Right atrium auricular region (tissue), 2 donors: ENCODE measurements around the gene WDR20. TPM values are rescaled to one million over a fixed set of nuclear protein-coding genes. Genes with fewer than 3 reads are reported as not detected.

Experiments used
- DNase-seq: peaks from one replicate; pipeline ENCODE4 v3.0.0-alpha.2; 2019; ENCODE audit warnings: low spot score
- H3K27ac ChIP-seq, 2 donors: fragments of 200-600 bp; sonication (generic); 1 replicate in 1 of 2; 2 replicates in 1 of 2; pipeline ENCODE4 v1.5.1; 2016 to 2019
- H3K27me3 ChIP-seq, 2 donors: fragments of 200-600 bp; sonication (generic); one replicate each; pipeline versions ENCODE4 v1.5.1 to v1.6.0; 2017 to 2019
- H3K36me3 ChIP-seq: fragments of 200-600 bp; sonication (generic); one replicate; pipeline ENCODE4 v1.5.1; 2016
- H3K4me1 ChIP-seq, 2 donors: fragments of 200-600 bp; sonication (generic); one replicate each; pipeline versions ENCODE4 v1.5.1 to v1.6.0; 2017 to 2019
- H3K4me3 ChIP-seq, 2 donors: fragments of 200-600 bp; sonication (generic); 1 replicate in 1 of 2; 2 replicates in 1 of 2; pipeline ENCODE4 v1.5.1; 2017 to 2019; ENCODE audit warnings: mild to moderate bottlenecking in 1 of 2, moderate library complexity in 1 of 2
- H3K9me3 ChIP-seq, 2 donors: fragments of 200-600 bp; sonication (generic); one replicate each; pipeline ENCODE4 v1.5.1; 2019
- total RNA-seq, 2 donors: library from RNA; depleted of rRNA; stranded (reverse); fragments of >200 nt; gene quantifications; one replicate each; pipeline ENCODE4 v1.1.0, GENCODE V29; 2016
- TF ChIP-seq, protein P1 (sequence below), 2 donors: fragments of 200-600 bp; sonication (generic); IDR thresholded peaks; one replicate each; pipeline ENCODE4 v1.5.1; 2019; ENCODE audit warnings: antibody characterized with exemption in 2 of 2

Gene WDR20
- total RNA-seq, 2 donors from 2014 or later, result 16.0 to 20.1 TPM

DNA sequence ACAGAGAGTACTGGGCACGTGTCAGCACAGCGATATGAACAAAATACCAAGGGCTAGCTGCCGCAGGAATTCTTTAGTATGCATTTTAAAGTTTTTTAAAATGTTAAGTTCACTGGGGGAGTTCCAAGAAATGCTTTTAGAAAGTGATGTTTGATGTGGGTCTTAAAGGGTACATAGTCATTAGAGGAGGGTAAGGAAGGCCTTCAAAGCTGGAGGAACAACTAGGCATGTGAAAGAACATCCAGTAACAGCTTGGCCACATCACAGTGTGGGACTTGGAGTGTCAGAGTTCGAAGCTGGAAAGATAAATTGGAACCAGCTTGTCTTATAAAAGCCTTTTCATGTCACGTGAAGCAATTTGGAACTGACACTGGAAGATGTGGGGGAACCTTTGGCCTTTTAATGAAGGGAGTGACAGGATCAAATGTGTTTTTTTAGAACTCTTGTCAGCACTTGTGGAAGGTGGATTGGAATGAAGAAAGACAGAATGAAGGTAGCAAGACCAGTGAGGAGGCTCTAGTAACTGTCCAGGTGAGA is 57.7 kb downstream of the WDR20 start:
- H3K4me3 ChIP-seq, result no peak overlapping the region
- DNase-seq, result no peak
- no peaks in the 10 kb centered on the region for H3K27me3 ChIP-seq
- H3K36me3 ChIP-seq, result peaks cover 35% of the 10 kb centered on the region
- peaks cover 0 to 17% of the 10 kb centered on the region in 2 donors for H3K4me1 ChIP-seq
- H3K9me3 ChIP-seq, result no peaks in the 10 kb centered on the region
- no peak overlapping the region for H3K27ac ChIP-seq
- TF ChIP-seq, protein P1, sequence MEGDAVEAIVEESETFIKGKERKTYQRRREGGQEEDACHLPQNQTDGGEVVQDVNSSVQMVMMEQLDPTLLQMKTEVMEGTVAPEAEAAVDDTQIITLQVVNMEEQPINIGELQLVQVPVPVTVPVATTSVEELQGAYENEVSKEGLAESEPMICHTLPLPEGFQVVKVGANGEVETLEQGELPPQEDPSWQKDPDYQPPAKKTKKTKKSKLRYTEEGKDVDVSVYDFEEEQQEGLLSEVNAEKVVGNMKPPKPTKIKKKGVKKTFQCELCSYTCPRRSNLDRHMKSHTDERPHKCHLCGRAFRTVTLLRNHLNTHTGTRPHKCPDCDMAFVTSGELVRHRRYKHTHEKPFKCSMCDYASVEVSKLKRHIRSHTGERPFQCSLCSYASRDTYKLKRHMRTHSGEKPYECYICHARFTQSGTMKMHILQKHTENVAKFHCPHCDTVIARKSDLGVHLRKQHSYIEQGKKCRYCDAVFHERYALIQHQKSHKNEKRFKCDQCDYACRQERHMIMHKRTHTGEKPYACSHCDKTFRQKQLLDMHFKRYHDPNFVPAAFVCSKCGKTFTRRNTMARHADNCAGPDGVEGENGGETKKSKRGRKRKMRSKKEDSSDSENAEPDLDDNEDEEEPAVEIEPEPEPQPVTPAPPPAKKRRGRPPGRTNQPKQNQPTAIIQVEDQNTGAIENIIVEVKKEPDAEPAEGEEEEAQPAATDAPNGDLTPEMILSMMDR (IDR thresholded peaks at IDR 0.05), result no peak

DNA sequence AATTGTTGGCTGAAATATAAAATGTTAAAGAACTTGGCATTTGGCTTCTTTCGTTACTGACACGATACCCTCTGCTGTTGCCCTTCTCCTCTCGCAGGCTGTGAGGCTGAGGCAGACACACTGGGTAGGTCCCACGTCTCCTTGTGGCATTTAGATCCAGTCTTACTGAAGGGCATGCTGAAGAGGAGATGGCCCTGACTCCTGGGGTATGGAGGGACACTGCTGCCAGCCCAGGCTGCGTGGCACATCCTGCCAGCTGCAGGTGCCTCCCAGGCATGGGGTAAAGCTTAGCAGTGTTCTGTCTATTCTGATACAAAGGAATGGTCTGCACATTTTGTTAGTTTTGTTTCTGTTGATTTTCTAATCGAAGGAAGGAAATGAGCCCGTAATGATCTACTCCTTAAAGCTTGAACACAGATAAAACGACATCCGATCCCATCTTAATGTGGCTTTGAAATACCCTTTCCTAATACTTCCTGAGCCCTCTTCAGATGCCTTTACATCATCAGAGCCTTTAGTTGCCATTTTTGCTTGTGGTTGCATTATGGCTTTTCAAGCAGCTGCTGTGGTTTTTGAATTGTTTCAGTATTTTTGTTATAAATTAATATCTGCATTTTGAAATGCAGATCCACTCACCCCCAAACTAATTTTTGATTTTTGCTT is 61.1 kb downstream of the WDR20 start:
- H3K27me3 ChIP-seq, result no peaks in the 10 kb centered on the region
- peaks cover 0 to 7% of the 10 kb centered on the region in 2 donors for H3K4me1 ChIP-seq
- DNase-seq, result no peak
- peaks cover 27% of the 10 kb centered on the region for H3K36me3 ChIP-seq
- no peak overlapping the region for H3K27ac ChIP-seq
- TF ChIP-seq, protein P1 (IDR thresholded peaks at IDR 0.05), result no peak
- no peaks in the 10 kb centered on the region for H3K9me3 ChIP-seq
- H3K4me3 ChIP-seq, result no peak overlapping the region

DNA sequence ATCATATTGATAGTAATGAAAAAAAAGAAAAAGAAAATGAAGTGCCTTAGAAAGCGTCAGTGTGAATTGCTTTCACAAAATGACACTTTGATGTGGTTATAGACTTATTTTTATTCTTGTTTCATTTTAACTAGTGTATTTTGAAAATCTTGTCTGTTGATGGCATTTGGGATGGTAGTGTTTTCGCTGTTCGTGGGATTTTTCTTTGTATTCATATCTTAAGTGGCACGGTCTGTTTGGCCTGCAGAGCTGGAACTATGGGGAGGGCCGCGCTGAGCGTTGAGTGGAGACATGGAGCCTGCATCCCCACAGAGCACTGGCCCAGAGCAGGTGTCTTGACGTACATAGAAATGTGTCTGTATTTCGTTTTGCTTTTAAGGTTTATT is 61.6 kb downstream of the WDR20 start:
- Histone ChIP-seq H3K9me3 (no peaks in the 10 kb centered on the region), H3K27me3 (no peaks in the 10 kb centered on the region), H3K4me1 (peaks cover 0 to 6% of the 10 kb centered on the region in 2 donors), H3K36me3 (peaks cover 27% of the 10 kb centered on the region), H3K4me3 (no peak overlapping the region), H3K27ac (no peak overlapping the region)
- TF ChIP-seq, protein P1 (IDR thresholded peaks at IDR 0.05), result no peak
- no peak for DNase-seq

DNA sequence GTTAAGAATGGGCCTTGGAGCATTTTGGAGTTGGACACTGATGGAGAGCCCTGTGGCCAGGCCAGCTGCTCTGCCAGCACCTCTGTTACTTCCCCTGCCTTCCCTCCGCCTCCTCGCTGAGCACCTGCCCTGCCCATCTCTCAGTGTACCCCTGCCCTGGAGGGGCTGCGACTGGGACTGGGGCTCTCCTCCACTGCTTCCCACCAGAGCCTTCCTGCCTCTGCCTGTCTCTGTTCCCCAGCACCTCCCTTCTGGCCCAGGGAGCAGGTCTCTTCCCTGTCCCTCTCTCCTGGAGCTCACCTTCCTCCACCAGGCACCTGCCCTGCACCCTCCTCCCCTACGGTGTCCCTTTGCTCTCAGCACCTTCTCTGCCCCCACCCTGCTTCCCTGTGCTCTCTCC is 62.1 kb downstream of the WDR20 start:
- Histone ChIP-seq H3K4me1 (peaks cover 0 to 6% of the 10 kb centered on the region in 2 donors), H3K27me3 (no peaks in the 10 kb centered on the region), H3K9me3 (no peaks in the 10 kb centered on the region), H3K4me3 (no peak overlapping the region), H3K36me3 (peaks cover 27% of the 10 kb centered on the region), H3K27ac (no peak overlapping the region)
- DNase-seq, result no peak
- TF ChIP-seq, protein P1 (IDR thresholded peaks at IDR 0.05), result no peak

DNA sequence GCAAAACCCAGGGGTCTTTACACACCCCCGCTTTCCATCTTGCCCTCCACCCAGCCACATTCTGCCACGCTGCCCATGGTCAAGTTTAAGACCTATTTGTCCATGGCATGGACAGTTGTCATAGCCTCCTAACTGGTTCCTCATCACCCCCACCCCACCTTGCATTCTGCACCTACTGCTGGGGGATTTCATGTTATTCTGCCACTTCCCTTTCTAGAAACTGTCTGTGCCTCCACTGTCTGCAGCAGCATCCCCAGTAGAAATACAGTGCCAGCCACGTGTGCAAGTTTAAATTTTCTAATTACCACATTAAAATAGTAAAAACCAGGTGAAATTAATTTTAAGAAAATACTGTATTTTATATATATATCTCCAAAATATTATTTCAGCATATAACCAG is 63.2 kb downstream of the WDR20 start:
- TF ChIP-seq, protein P1 (IDR thresholded peaks at IDR 0.05), result no peak
- Histone ChIP-seq H3K27ac (no peak overlapping the region), H3K4me3 (no peak overlapping the region), H3K4me1 (no peaks in the 10 kb centered on the region), H3K9me3 (no peaks in the 10 kb centered on the region), H3K27me3 (no peaks in the 10 kb centered on the region), H3K36me3 (peaks cover 23% of the 10 kb centered on the region)
- no peak for DNase-seq

DNA sequence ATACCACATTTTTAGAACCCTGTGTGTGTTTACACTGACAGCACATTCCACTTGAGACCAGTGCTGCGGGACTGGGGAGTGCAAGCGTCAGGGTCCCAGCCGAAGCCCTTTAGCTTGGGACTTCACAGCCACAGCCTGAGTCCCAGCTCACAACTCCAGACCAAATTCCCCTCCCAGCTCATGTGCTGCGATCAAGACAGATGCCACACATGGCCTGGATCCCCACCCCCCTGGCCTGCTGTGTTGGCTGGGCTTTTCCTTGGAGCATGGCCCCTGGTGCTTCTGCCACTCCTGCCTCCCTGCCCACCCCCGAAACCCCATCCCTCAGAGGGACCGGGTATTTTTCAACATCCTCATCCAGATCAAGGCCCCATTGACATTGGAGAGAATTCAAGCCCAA is 63.7 kb downstream of the WDR20 start:
- TF ChIP-seq, protein P1 (IDR thresholded peaks at IDR 0.05), result no peak
- Histone ChIP-seq H3K4me3 (no peak overlapping the region), H3K27me3 (no peaks in the 10 kb centered on the region), H3K27ac (no peak overlapping the region), H3K36me3 (peaks cover 24% of the 10 kb centered on the region), H3K4me1 (no peaks in the 10 kb centered on the region), H3K9me3 (no peaks in the 10 kb centered on the region)
- DNase-seq, result no peak
